Muscle layer of colon (tissue), 2 donors: ENCODE measurements around the gene MUC3A.
"Not testable (repeated sequence)": the region's sequence is repeated elsewhere in the genome, so short reads cannot be mapped to it uniquely, and the experiment has no call there.

Experiments used
- H3K27ac ChIP-seq: one replicate; pipeline ENCODE4 v1.7.0; 2013; ENCODE audit warnings: low read depth, mild to moderate bottlenecking, low read length, moderate library complexity
- H3K27me3 ChIP-seq, 2 donors: one replicate each; pipeline ENCODE4 v1.7.0; 2013; ENCODE audit warnings: low read length in 2 of 2, mild to moderate bottlenecking in 2 of 2; ENCODE audit not compliant: insufficient read depth in 2 of 2, control insufficient read depth in 1 of 2
- H3K36me3 ChIP-seq: one replicate; pipeline ENCODE4 v1.7.0; 2013; ENCODE audit warnings: mild to moderate bottlenecking, low read length; ENCODE audit not compliant: insufficient read depth
- H3K4me1 ChIP-seq: one replicate; pipeline ENCODE4 v1.7.0; 2013; ENCODE audit warnings: mild to moderate bottlenecking, low read length; ENCODE audit not compliant: insufficient read depth
- H3K4me3 ChIP-seq, 2 donors: one replicate each; pipeline ENCODE4 v1.7.0; 2013; ENCODE audit warnings: low read length in 2 of 2, low read depth in 1 of 2, mild to moderate bottlenecking in 1 of 2, moderate library complexity in 1 of 2
- H3K9ac ChIP-seq: one replicate; pipeline ENCODE4 v1.7.0; 2013; ENCODE audit warnings: low read length
- H3K9me3 ChIP-seq: one replicate; pipeline ENCODE4 v1.7.0; 2013; ENCODE audit warnings: mild to moderate bottlenecking, low read length
- donor health status: abdominal sarcoma.
- donor health status: Adenocarcinoma of cecum.

MUC3A gene, protein sequence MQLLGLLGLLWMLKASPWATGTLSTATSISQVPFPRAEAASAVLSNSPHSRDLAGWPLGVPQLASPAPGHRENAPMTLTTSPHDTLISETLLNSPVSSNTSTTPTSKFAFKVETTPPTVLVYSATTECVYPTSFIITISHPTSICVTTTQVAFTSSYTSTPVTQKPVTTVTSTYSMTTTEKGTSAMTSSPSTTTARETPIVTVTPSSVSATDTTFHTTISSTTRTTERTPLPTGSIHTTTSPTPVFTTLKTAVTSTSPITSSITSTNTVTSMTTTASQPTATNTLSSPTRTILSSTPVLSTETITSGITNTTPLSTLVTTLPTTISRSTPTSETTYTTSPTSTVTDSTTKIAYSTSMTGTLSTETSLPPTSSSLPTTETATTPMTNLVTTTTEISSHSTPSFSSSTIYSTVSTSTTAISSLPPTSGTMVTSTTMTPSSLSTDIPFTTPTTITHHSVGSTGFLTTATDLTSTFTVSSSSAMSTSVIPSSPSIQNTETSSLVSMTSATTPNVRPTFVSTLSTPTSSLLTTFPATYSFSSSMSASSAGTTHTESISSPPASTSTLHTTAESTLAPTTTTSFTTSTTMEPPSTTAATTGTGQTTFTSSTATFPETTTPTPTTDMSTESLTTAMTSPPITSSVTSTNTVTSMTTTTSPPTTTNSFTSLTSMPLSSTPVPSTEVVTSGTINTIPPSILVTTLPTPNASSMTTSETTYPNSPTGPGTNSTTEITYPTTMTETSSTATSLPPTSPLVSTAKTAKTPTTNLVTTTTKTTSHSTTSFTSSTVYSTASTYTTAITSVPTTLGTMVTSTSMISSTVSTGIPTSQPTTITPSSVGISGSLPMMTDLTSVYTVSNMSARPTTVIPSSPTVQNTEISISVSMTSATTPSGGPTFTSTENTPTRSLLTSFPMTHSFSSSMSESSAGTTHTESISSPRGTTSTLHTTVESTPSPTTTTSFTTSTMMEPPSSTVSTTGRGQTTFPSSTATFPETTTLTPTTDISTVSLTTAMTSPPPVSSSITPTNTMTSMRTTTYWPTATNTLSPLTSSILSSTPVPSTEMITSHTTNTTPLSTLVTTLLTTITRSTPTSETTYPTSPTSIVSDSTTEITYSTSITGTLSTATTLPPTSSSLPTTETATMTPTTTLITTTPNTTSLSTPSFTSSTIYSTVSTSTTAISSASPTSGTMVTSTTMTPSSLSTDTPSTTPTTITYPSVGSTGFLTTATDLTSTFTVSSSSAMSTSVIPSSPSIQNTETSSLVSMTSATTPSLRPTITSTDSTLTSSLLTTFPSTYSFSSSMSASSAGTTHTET (N-terminal part only)

GRCh38 chr7:100949227-100949932 lies at the start of gene MUC3A:
Gene MUC3A (plus strand): TSS chr7:100949534. CDS start chr7:100949625, 91 bp downstream.
- Histone ChIP-seq H3K27ac (no peak within 1 kb of the TSS), H3K9ac (no peak within 1 kb of the TSS)

GRCh38 chr7:100900978-100901377 lies 48.4 kb upstream of the MUC3A start:
- H3K27ac ChIP-seq, result no peak overlapping the region
- no peaks in the 10 kb centered on the region for H3K36me3 ChIP-seq
- H3K4me1 ChIP-seq, result peaks cover 4% of the 10 kb centered on the region
- no peaks in the 10 kb centered on the region for H3K9me3 ChIP-seq
- H3K9ac ChIP-seq, result no peak overlapping the region
- H3K27me3 ChIP-seq, result peaks cover 14 to 21% of the 10 kb centered on the region in 2 donors
- no peak overlapping the region for H3K4me3 ChIP-seq

More at GRCh38 chr7:100949227-100949932, at the start of gene MUC3A:
- Histone ChIP-seq H3K9me3 (no peaks in the 10 kb centered on the region), H3K4me1 (no peaks in the 10 kb centered on the region), H3K27me3 (peaks cover 0 to 37% of the 10 kb centered on the region in 2 donors), H3K36me3 (no peaks in the 10 kb centered on the region), H3K4me3 (no peak within 1 kb of the TSS)

GRCh38 chr7:100901921-100902332 lies 47.4 kb upstream of the MUC3A start:
- Histone ChIP-seq H3K4me3 (no peak overlapping the region), H3K9me3 (no peaks in the 10 kb centered on the region), H3K27ac (no peak overlapping the region), H3K9ac (no peak overlapping the region), H3K27me3 (peaks cover 8 to 13% of the 10 kb centered on the region in 2 donors), H3K36me3 (no peaks in the 10 kb centered on the region), H3K4me1 (no peaks in the 10 kb centered on the region)

DNA sequence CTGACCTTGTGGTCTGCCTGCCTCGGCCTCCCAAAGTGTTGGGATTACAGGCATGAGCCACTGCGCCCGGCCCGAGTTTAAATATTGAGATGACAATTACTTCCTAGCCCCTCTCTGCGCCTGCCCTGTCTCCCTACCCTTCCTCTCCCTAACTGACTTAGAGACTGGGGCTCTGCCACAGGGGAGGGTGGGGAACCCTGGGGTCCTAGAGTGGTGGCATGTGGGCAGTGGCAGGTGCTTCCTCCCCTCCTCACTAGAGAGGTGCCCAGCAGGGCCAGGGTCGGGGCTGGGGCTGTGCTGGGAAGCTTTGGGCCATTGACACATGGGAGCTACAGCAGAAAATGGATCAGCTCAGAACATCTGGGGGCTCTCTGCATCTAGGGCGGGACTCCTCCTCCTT lies 46.7 kb upstream of the MUC3A start:
- Histone ChIP-seq H3K27me3 (peaks cover 3 to 7% of the 10 kb centered on the region in 2 donors), H3K9me3 (no peaks in the 10 kb centered on the region), H3K9ac (no peak overlapping the region), H3K36me3 (no peaks in the 10 kb centered on the region), H3K4me1 (no peaks in the 10 kb centered on the region), H3K4me3 (no peak overlapping the region), H3K27ac (no peak overlapping the region)

GRCh38 chr7:100908512-100908911 lies 40.8 kb upstream of the MUC3A start:
- Histone ChIP-seq H3K9ac (no peak overlapping the region), H3K36me3 (no peaks in the 10 kb centered on the region), H3K4me1 (no peaks in the 10 kb centered on the region), H3K9me3 (no peaks in the 10 kb centered on the region), H3K27me3 (no peaks in the 10 kb centered on the region), H3K27ac (no peak overlapping the region), H3K4me3 (no peak overlapping the region)

DNA sequence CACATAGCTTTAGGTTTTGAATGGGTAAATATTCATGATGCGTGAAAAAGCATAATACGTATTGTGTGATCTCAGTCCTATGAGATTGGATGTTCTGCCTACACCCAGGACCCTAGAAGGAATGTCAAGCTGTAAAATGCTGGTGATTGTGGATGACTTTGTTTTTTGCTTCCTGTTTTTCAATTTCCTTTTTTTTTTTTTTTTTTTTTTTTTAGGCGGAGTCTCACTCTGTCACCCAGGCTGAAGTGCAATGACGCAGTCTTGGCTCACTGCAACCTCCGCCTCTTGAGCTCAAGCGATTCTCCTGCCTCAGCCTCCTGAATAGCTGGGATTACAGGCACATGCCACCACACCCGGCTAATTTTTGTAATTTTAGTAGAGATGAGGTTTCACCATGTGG lies 38.9 kb upstream of the MUC3A start:
- H3K9me3 ChIP-seq, H3K4me1 ChIP-seq, H3K27ac ChIP-seq, H3K27me3 ChIP-seq, H3K9ac ChIP-seq, H3K4me3 ChIP-seq, H3K36me3 ChIP-seq: not testable (repeated sequence)

- H3K36me3 ChIP-seq, result no peaks in the 10 kb centered on the region
- no peaks in the 10 kb centered on the region for H3K27me3 ChIP-seq
- no peaks in the 10 kb centered on the region for H3K9me3 ChIP-seq
- no peaks in the 10 kb centered on the region for H3K4me1 ChIP-seq
- H3K27ac ChIP-seq, result no peak overlapping the region
- H3K9ac ChIP-seq, result no peak overlapping the region
- H3K4me3 ChIP-seq, result no peak overlapping the region
Observed at GRCh38 chr7:100911484-100911883, 37.9 kb upstream of the MUC3A start.

DNA sequence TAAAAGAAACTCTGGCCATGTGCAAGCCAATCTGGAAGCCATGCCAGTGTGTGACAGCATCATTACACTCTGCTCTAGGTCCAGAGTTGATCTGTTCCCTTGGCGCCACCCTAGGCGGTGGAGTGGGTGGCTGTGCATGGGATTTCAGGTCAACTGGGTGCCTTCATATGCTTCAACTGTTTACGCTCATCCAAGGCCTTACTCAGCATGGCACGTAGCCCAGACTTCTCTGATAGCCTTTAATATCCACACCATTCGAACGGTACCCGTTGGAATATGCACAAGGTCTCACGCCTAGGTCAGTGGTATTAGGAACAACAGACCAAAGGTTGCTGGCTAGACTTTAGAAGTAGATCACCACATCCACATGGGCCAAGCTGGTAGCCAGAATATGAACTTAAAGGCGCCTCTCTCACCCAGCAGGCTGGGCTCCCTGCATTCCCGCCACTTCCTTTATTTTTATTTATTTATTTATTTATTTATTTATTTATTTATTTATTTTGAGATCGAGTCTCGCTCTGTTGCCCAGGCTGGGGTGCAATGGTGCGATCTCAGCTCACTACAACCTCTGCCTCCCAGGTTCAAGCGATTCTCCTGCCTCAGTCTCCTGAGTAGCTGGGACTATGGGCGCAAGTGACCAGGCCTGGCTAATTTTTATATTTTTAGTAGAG lies 35.0 kb upstream of the MUC3A start:
- Histone ChIP-seq H3K27ac (no peak overlapping the region), H3K4me3 (no peak overlapping the region), H3K27me3 (no peaks in the 10 kb centered on the region), H3K9me3 (no peaks in the 10 kb centered on the region), H3K36me3 (no peaks in the 10 kb centered on the region), H3K9ac (no peak overlapping the region), H3K4me1 (no peaks in the 10 kb centered on the region)

GRCh38 chr7:100914879-100915447 lies 34.4 kb upstream of the MUC3A start:
- Histone ChIP-seq H3K27me3 (no peaks in the 10 kb centered on the region), H3K4me3 (no peak overlapping the region), H3K4me1 (no peaks in the 10 kb centered on the region), H3K9me3 (no peaks in the 10 kb centered on the region), H3K9ac (no peak overlapping the region), H3K27ac (no peak overlapping the region), H3K36me3 (no peaks in the 10 kb centered on the region)

- H3K9me3 ChIP-seq, H3K36me3 ChIP-seq, H3K4me1 ChIP-seq, H3K27me3 ChIP-seq, H3K27ac ChIP-seq, H3K4me3 ChIP-seq, H3K9ac ChIP-seq: not testable (repeated sequence)
Observed at GRCh38 chr7:100919335-100919734, 30.0 kb upstream of the MUC3A start.
